Measurements from ENCODE around the gene OR2AK2. TPM values are rescaled to one million over a fixed set of nuclear protein-coding genes. Genes with fewer than 3 reads are reported as not detected.

Gene OR2AK2
- polyA plus RNA-seq, 3 donors: not detected

Other genes starting within 250 kb of the OR2AK2 start
- not detected for gene OR6F1, start 248.6 kb upstream of the OR2AK2 start, polyA plus RNA-seq (ENCODE audit: insufficient read length in 3 of 3)
- gene OR14K1, start 226.6 kb upstream of the OR2AK2 start, polyA plus RNA-seq (ENCODE audit: insufficient read length in 3 of 3): not detected
- not detected for gene OR14A2, start 217.1 kb upstream of the OR2AK2 start, polyA plus RNA-seq (ENCODE audit: insufficient read length in 3 of 3)
- under 1 TPM in 1 of 3 donors, not detected in 2; 0.12 TPM for gene OR1C1, start 204.7 kb upstream of the OR2AK2 start, polyA plus RNA-seq (ENCODE audit: insufficient read length in 3 of 3)
- gene OR14A16, start 141.1 kb upstream of the OR2AK2 start, polyA plus RNA-seq (ENCODE audit: insufficient read length in 3 of 3): not detected
- gene OR11L1, start 123.3 kb upstream of the OR2AK2 start, polyA plus RNA-seq (ENCODE audit: insufficient read length in 3 of 3): not detected
- 1 to 10 TPM; 1.2 to 1.6 (median 1.5) TPM for gene TRIM58, start 108.0 kb upstream of the OR2AK2 start, polyA plus RNA-seq (ENCODE audit: insufficient read length in 3 of 3)
- under 1 TPM in 2 of 3 donors, not detected in 1; 0.47 to 0.50 TPM for gene OR2W3, start 69.6 kb upstream of the OR2AK2 start, polyA plus RNA-seq (ENCODE audit: insufficient read length in 3 of 3)
- not detected for gene OR2T8, start 45.0 kb upstream of the OR2AK2 start, polyA plus RNA-seq (ENCODE audit: insufficient read length in 3 of 3)
- not detected for gene OR2AJ1, start 40.3 kb upstream of the OR2AK2 start, polyA plus RNA-seq (ENCODE audit: insufficient read length in 3 of 3)
- not detected for gene OR2L8, start 16.4 kb upstream of the OR2AK2 start, polyA plus RNA-seq (ENCODE audit: insufficient read length in 3 of 3)
- gene OR2L5, start 48.4 kb downstream of the OR2AK2 start, polyA plus RNA-seq (ENCODE audit: insufficient read length in 3 of 3): not detected
- gene OR2L2, start 64.8 kb downstream of the OR2AK2 start, polyA plus RNA-seq (ENCODE audit: insufficient read length in 3 of 3): under 1 TPM; 0.07 to 0.12 (median 0.10) TPM
- not detected for gene OR2L3, start 81.6 kb downstream of the OR2AK2 start, polyA plus RNA-seq (ENCODE audit: insufficient read length in 3 of 3)
- under 1 TPM in 2 of 3 donors, not detected in 1; 0.07 to 0.08 TPM for gene OR2L13, start 130.0 kb downstream of the OR2AK2 start, polyA plus RNA-seq (ENCODE audit: insufficient read length in 3 of 3)
- gene OR2M5, start 179.9 kb downstream of the OR2AK2 start, polyA plus RNA-seq (ENCODE audit: insufficient read length in 3 of 3): not detected
- not detected for gene OR2M2, start 209.6 kb downstream of the OR2AK2 start, polyA plus RNA-seq (ENCODE audit: insufficient read length in 3 of 3)
- under 1 TPM in 2 of 3 donors, not detected in 1; 0.03 TPM for gene OR2M3, start 232.0 kb downstream of the OR2AK2 start, polyA plus RNA-seq (ENCODE audit: insufficient read length in 3 of 3)

All from right renal cortex interstitium (tissue), 3 donors.